Measurements from ENCODE around the gene PTPN9.
"Not testable (repeated sequence)": the region's sequence is repeated elsewhere in the genome, so short reads cannot be mapped to it uniquely, and the experiment has no call there.

The PTPN9 gene

DNA sequence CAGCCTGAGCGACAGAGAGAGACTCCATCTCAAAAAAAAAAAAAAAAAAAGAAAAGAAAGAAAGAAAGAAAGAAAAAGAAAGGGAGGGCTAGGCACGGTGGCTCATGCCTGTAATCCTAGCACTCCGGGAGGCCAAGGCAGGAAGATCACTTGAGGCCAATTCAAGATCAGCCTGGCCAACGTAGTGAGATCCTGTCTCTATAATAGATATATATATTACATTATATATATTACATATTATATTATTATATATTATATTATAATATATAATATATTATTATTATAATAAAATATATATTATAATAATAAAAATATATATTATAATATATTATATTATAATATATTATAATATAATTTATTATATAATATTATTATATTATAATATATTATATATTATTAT is 48.9 kb downstream of the PTPN9 start:
- DNase-seq, result no peak

- DNase-seq, result not testable (repeated sequence)
These were observed 53.4 kb downstream of the PTPN9 start for GRCh38 chr15:75525756-75526155.

- DNase-seq, result no peak
These were observed 56.1 kb downstream of the PTPN9 start for GRCh38 chr15:75523011-75523410.

DNA sequence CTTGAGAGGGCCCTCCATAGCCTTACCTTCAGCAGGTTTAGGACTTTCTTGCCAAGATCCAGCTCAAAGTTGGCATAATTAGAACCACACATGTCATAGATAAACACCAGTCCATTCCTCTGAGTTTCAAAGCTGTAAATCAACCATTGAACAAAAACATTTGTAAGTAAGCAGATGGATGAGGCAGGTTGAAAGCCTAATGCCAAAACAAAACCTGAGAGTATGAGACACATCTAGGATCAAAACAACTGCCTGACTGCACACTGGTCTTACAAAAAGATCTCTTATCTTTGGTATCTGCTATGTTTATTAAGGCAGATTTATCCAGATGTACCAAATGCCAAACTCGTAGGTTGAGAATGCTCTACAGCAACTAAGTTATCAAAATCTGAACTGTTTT is 61.9 kb downstream of the PTPN9 start:
- DNase-seq, result no peak

GRCh38 chr15:75508840-75509532 is 70.1 kb downstream of the PTPN9 start:
- no peak for DNase-seq

DNA sequence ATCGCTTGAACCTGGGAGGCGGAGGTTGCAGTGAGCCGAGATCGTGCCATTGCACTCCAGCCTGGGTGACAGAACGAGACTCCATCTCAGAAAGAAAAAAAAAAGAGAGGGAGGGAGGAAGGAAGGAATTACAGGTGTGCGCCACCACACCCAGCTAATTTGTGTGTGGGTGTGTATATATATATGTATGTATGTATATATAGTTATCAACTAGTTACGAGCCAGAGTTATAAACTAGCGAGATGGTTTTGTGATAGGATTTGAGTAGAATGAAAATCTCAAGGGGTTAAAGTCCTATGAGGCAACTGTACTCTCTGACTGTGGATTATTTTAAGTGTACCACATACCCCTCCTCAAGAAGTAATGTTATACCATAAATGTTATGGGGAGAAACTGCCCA is 76.8 kb downstream of the PTPN9 start:
- no peak for DNase-seq

DNA sequence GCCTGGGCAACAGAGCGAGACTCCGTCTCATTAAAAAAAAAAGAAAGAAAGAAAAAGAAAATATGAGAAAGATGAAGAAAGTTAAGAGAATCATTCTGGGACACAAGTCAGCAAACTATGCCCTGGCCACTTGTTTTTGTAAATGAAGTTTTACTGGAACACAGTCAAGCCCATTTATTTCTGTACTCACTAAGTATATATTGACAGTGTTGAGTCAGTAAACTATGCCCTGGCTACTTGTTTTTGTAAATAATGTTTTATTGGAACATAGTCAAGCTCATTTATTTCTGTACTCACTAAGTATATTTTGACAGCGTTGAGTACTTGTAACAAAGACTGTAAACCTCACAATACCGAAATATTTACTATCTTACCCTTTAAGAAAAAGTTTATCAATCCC is 85.4 kb downstream of the PTPN9 start:
- DNase-seq, result no peak

DNA sequence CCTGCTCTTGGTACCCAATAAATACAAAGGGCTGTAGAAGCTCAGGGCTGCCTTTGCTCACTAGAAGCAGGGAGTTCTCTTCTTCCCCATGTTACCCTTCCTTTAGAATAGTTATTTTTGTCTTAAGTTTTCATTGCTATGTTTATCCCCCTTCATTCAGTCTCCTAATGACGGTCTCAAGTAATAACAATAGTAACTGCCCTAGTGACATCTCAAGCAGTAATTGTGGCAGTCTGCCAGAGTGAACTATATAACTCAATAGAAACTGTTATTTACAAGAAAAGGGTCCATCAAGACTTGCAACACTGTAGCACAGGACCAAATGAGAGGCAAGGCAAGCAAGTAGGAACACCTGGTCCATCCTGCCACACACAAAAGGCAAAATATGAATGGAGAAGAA is 95.2 kb downstream of the PTPN9 start:
- no peak for DNase-seq

DNA sequence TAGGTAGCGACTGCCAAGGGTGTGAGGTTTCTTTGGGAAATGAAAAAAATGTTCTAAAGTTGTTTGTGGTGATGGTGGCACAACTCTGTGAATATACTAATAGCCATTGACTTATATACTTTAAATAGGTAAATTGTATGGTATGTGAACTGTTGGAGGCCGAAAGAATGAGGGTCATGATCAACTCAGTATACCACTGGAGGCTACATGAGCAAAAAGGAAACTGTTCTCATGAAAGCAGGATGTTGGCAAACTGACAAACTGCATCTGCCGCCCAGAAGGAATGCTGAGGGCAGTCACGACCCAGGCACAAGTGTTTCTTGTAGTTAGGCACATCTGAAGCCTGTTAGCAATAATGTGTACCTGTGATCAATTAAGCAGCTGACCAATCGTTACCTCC is 95.6 kb downstream of the PTPN9 start:
- not testable (repeated sequence) for DNase-seq

DNA sequence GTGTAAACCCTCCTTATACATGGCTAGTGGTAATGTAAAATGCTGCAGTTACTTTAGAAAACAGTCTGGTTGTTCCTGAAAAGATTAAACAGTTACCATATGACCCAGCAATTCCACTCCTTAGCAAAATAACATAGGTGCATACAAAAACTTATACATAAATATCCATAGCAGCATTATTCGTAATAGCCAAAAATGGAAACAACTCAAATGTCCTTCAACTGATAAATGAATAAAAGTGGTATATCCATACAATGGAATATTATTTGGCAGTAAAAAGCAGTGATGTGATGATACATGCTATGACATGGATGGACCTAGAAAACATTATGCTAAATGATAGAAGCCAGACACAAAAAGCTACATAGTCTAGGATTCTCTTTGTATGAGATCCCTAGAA is 96.0 kb downstream of the PTPN9 start:
- DNase-seq, result no peak

DNA sequence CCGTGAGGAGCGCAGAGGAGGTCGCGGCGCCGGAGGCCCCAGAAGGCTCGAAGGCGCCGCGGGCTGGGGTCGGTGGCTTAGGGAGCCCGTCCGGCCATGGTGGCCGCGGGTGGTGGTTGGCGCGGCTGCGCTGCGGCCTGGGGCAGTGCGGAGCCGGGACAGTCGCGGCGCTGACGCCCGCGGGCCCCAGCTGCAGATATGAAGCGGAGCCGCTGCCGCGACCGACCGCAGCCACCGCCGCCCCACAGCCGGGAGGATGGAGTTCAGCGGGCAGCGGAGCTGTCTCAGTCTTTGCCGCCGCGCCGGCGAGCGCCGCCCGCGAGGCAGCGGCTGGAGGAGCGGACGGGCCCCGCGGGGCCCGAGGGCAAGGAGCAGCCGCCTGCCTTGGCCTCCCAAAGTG is 98.7 kb downstream of the PTPN9 start:
- not testable (repeated sequence) for DNase-seq

DNA sequence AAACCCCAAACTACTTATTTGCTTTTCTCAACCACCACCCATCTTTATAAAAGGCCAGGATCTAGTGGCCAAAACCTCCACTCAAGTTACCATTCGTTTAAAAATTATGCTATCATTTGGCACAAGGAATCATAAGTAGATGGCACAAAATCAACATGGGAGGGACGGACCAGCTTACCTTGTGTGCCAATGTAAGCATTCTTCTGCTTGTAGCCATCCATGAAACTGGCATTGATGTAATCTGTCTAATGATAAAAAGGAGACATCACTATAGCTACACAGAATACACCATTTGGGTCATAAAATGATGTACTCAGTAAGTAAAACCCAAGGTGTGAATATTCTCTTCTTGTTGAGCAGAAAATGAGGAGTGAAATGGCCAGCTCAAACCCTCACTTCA is 99.4 kb downstream of the PTPN9 start:
- no peak for DNase-seq

- DNase-seq, result not testable (repeated sequence)
These were observed 102.0 kb downstream of the PTPN9 start for GRCh38 chr15:75477094-75477493.

GRCh38 chr15:75468913-75469598 is 110.1 kb downstream of the PTPN9 start:
- DNase-seq, result no peak

DNA sequence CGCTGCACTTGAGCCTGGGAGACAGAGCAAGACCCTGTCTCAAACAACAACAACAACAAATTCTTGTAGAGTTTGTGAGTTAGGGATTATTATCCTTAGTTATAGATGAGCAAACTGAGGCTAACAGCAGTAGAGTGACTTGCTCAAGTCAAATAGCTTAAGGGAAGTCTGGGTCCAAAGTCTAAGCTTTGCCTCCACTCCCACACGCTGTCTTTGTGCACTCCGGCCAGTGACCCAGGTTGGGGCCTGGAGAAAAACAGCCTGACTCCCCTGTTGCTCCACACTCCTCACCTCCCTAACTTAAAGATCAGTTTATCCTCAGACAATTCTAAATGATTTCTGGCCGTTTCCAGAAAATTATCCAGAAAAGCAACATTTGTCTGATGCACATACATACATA is 118.5 kb downstream of the PTPN9 start:
- DNase-seq, result no peak

- DNase-seq, result no peak
These were observed 119.5 kb downstream of the PTPN9 start for GRCh38 chr15:75459581-75459980.

DNA sequence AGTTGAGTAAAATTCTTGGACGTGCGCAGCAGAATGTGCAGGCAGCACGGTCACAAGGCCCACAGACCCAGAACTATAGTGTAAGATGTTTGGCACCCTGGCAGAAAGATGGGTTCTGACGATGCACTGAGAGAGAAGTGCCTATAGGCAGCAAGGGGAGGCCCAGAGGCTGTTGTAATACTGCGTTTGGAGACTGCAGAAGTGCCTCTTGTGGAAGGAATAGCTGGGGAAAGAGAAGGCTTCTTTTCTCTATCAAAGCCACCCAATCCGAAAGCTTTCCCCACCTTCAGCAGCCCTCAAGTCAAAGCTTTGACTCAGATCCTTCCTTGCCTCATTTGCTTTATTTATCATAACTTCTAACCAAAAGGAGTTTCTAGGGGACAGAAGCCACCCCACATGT is 122.4 kb downstream of the PTPN9 start:
- no peak for DNase-seq

DNA sequence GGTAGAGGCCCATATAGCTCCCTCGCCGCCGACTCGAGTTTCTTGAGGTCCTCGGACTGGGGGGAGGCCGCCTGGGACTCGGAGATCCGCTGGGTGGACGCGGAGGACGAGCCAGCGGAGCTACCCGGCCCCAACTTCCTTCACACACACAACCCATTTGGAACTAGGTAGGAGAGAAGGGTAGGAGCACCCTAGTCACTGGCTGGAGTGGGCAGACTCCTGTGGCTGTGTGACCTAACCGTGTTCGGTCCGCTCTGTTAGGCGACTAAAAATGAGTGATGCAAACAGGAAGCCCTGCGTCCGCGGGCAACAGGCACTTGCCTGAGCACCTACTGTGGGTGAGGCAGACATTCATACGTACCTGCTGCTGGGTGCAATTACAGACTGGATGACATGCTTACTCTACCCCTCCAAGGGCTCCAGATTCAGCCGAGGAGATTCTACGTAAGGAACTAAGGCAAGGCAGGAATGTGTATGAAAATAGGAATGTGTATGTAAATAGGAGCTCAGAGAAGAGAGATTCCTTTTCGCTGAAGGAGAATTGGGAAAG is 123.1 kb downstream of the PTPN9 start:
- peak; percentile 22 for DNase-seq

DNA sequence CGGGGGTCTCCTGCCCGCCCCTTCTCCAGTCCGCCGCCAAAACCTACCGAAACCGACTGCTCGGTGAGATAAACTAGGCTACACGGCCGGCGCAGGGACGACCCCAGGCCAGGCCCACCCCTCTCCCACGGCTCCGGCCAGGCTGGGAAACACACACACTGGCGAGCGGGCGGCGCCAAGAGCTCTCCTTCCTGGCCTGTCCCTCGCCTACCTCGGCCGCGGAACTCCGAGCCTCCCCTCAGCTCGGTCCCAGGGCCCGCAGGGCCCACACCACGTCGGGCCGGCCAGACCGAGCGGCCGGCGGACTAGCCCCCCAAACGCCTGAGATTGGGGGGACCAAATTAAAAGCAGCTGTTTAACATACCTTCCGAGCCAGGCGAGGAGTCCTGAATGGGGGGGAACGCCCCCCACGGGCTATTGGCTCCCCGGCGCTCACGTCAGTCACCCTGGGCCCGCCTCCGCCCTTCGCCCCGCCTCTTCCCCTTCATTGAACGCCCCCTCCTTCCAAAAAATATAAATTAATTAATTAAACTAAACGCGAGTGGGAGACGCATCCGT is 123.6 kb downstream of the PTPN9 start:
- DNase-seq, result peak; percentile 68

- peak; percentile 77 for DNase-seq
These were observed 124.4 kb downstream of the PTPN9 start for GRCh38 chr15:75454471-75455378.

DNA sequence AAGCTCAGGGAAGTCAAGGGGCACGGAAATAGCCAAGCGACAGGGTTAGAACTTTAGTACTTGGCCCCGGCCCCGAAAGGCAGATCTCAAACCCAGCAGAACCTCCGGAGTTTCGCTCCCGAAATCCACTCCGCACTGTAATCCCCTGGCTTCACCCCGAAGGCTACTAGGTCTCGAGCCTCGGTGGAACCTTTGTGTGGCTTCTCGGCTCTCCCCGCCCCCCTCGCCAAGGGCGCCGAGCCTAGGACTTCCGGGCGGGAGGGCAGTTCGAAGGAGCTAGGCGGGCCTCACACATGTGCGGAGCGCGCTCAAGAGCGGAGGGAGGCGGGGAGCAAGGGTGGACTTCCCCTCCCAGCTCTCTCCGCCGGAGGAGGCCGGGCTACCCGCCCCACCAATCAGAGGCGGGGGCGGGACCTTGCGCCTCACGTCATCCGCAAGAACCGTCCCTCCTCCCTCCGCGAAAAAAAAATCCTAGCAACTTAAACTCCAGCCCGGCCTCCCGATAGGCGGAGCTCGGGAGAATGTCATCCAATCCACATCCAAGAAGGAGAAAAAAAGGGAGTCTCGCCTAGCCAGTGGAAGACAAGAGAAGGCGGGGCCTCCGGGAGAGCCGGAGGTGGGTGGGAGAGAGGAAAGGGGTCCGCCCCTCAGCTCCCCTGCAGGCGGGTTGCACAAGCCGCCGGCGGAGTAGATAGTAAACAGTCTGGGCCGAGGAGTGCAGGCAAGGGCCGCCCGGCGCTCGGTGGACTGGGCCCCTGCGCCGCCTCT is 125.2 kb downstream of the PTPN9 start:
- DNase-seq, result peak; percentile 90
